Activated T-cell treated with anti-CD3 and anti-CD28 coated beads, Interleukin-2, amount 50 U/mL, for 72 hours (primary cell): ENCODE measurements around the gene DOCK9. TPM values are rescaled to one million over a fixed set of nuclear protein-coding genes. Genes with fewer than 3 reads are reported as not detected.

Source experiments
- ATAC-seq, 2 donors: fragments of 150-1000 bp; cut with Tn5 transposase; replicated peaks in 1 of 2; 2 replicates each; pipeline ENCODE4 v1.10.0; 2021; ENCODE audit warnings: moderate library complexity in 2 of 2, mild to moderate bottlenecking in 1 of 2
- DNase-seq, 2 donors: peaks; one replicate each; pipeline ENCODE4 v3.0.0; 2021 to 2022; ENCODE audit warnings: mixed read lengths in 1 of 2
- H3K27ac Mint-ChIP-seq: one replicate; pipeline ENCODE4 v1.8.0; 2022; ENCODE audit warnings: mild to moderate bottlenecking, moderate library complexity, mixed read lengths
- H3K27me3 Mint-ChIP-seq: one replicate; pipeline ENCODE4 v1.8.0; 2022; ENCODE audit warnings: low read depth, mixed read lengths
- H3K36me3 Mint-ChIP-seq, 2 donors: one replicate each; pipeline ENCODE4 v1.8.0; 2022; ENCODE audit warnings: mixed read lengths in 2 of 2, mild to moderate bottlenecking in 1 of 2; ENCODE audit not compliant: insufficient read depth in 2 of 2
- H3K4me1 Mint-ChIP-seq: one replicate; pipeline ENCODE4 v1.8.0; 2022; ENCODE audit warnings: low read depth, mixed read lengths
- H3K4me3 Mint-ChIP-seq, 2 donors: one replicate each; pipeline ENCODE4 v1.8.0; 2022; ENCODE audit warnings: mild to moderate bottlenecking in 2 of 2, mixed read lengths in 2 of 2, moderate library complexity in 2 of 2
- H3K9me3 Mint-ChIP-seq, 2 donors: one replicate each; pipeline ENCODE4 v1.8.0; 2022; ENCODE audit warnings: mixed read lengths in 2 of 2
- total RNA-seq, 2 donors: library from RNA; stranded (reverse); gene quantifications; one replicate each; pipeline ENCODE4 v1.2.3, GENCODE V29; 2022

Gene DOCK9
- total RNA-seq, 2 donors from 2014 or later: 51.6 to 71.5 TPM

GRCh38 chr13:98942997-98943396 lies 34.9 kb downstream of the DOCK9 start:
- no peak overlapping the region for H3K4me3 Mint-ChIP-seq
- no peak overlapping the region for H3K27ac Mint-ChIP-seq
- H3K4me1 Mint-ChIP-seq: peaks cover 13% of the 10 kb centered on the region
- ATAC-seq: no peak
- no peaks in the 10 kb centered on the region for H3K36me3 Mint-ChIP-seq
- no peak for DNase-seq
- no peaks in the 10 kb centered on the region for H3K9me3 Mint-ChIP-seq
- no peaks in the 10 kb centered on the region for H3K27me3 Mint-ChIP-seq

- Mint-ChIP-seq H3K4me3 (no peak overlapping the region), H3K9me3 (no peaks in the 10 kb centered on the region), H3K36me3 (no peaks in the 10 kb centered on the region), H3K4me1 (peaks cover 13% of the 10 kb centered on the region), H3K27ac (no peak overlapping the region), H3K27me3 (no peaks in the 10 kb centered on the region)
- DNase-seq (no peak), ATAC-seq (no peak)
These were observed 35.4 kb downstream of the DOCK9 start for GRCh38 chr13:98942485-98942884.

- Mint-ChIP-seq H3K4me1 (peaks cover 9% of the 10 kb centered on the region), H3K27ac (no peak overlapping the region), H3K4me3 (no peak overlapping the region), H3K36me3 (no peaks in the 10 kb centered on the region), H3K9me3 (no peaks in the 10 kb centered on the region), H3K27me3 (no peaks in the 10 kb centered on the region)
- DNase-seq: no peak
- ATAC-seq: no peak
These were observed 36.3 kb downstream of the DOCK9 start for GRCh38 chr13:98941536-98941935.

- ATAC-seq: no peak
- Mint-ChIP-seq H3K36me3 (peaks cover 0 to 2% of the 10 kb centered on the region in 2 donors), H3K27me3 (no peaks in the 10 kb centered on the region), H3K4me1 (peaks cover 8% of the 10 kb centered on the region), H3K9me3 (peaks cover 0 to under 1% of the 10 kb centered on the region in 2 donors), H3K27ac (no peak overlapping the region), H3K4me3 (no peak overlapping the region)
- DNase-seq: no peak
These were observed 36.7 kb downstream of the DOCK9 start for GRCh38 chr13:98941126-98941525.

GRCh38 chr13:98940325-98941001 lies 37.4 kb downstream of the DOCK9 start:
- no peak overlapping the region for H3K27ac Mint-ChIP-seq
- DNase-seq (no peak), ATAC-seq (no peak)
- no peak overlapping the region for H3K4me3 Mint-ChIP-seq
- H3K4me1 Mint-ChIP-seq: peaks cover 8% of the 10 kb centered on the region
- peaks cover 0 to 2% of the 10 kb centered on the region in 2 donors for H3K9me3 Mint-ChIP-seq
- H3K36me3 Mint-ChIP-seq: peaks cover 0 to 5% of the 10 kb centered on the region in 2 donors
- no peaks in the 10 kb centered on the region for H3K27me3 Mint-ChIP-seq

- H3K4me1 Mint-ChIP-seq: peaks cover 8% of the 10 kb centered on the region
- DNase-seq: no peak
- ATAC-seq: no peak
- no peak overlapping the region for H3K27ac Mint-ChIP-seq
- H3K9me3 Mint-ChIP-seq: peaks cover 3 to 5% of the 10 kb centered on the region in 2 donors
- peaks cover 3 to 10% of the 10 kb centered on the region in 2 donors for H3K36me3 Mint-ChIP-seq
- no peak overlapping the region for H3K4me3 Mint-ChIP-seq
- H3K27me3 Mint-ChIP-seq: no peaks in the 10 kb centered on the region
These were observed 38.1 kb downstream of the DOCK9 start for GRCh38 chr13:98939660-98940191.

- Mint-ChIP-seq H3K36me3 (peaks cover 7 to 18% of the 10 kb centered on the region in 2 donors), H3K4me1 (peaks cover 8% of the 10 kb centered on the region), H3K27ac (no peak overlapping the region), H3K4me3 (no peak overlapping the region), H3K9me3 (peaks cover 6 to 7% of the 10 kb centered on the region in 2 donors), H3K27me3 (no peaks in the 10 kb centered on the region)
- ATAC-seq (no peak), DNase-seq (no peak)
These were observed 39.1 kb downstream of the DOCK9 start for GRCh38 chr13:98938801-98939200.

- Mint-ChIP-seq H3K9me3 (peaks cover 6 to 11% of the 10 kb centered on the region in 2 donors), H3K4me1 (peaks cover 8% of the 10 kb centered on the region), H3K4me3 (no peak overlapping the region), H3K27ac (no peak overlapping the region), H3K27me3 (no peaks in the 10 kb centered on the region), H3K36me3 (peaks cover 11 to 24% of the 10 kb centered on the region in 2 donors)
- no peak for ATAC-seq
- no peak for DNase-seq
These were observed 39.9 kb downstream of the DOCK9 start for GRCh38 chr13:98937911-98938381.

GRCh38 chr13:98934243-98934642 lies 43.6 kb downstream of the DOCK9 start:
- Mint-ChIP-seq H3K9me3 (peaks cover 6 to 11% of the 10 kb centered on the region in 2 donors), H3K36me3 (peaks cover 13 to 29% of the 10 kb centered on the region in 2 donors), H3K4me1 (peaks cover 9% of the 10 kb centered on the region), H3K27ac (no peak overlapping the region), H3K27me3 (no peaks in the 10 kb centered on the region), H3K4me3 (no peak overlapping the region)
- ATAC-seq (no peak), DNase-seq (no peak)

- ATAC-seq (peak; percentile 25 to 40), DNase-seq (no peak)
- peaks cover 13 to 25% of the 10 kb centered on the region in 2 donors for H3K36me3 Mint-ChIP-seq
- H3K27ac Mint-ChIP-seq: peak overlapping the region; percentile 95
- peak overlapping the region; percentile 58 to 75 for H3K4me3 Mint-ChIP-seq
- peaks cover 4 to 11% of the 10 kb centered on the region in 2 donors for H3K9me3 Mint-ChIP-seq
- no peaks in the 10 kb centered on the region for H3K27me3 Mint-ChIP-seq
- peaks cover 9% of the 10 kb centered on the region for H3K4me1 Mint-ChIP-seq
These were observed 47.7 kb downstream of the DOCK9 start for GRCh38 chr13:98930151-98930591.

- Mint-ChIP-seq H3K9me3 (no peaks in the 10 kb centered on the region), H3K36me3 (peaks cover 1 to 8% of the 10 kb centered on the region in 2 donors), H3K27me3 (no peaks in the 10 kb centered on the region), H3K27ac (no peak overlapping the region), H3K4me1 (peaks cover 13% of the 10 kb centered on the region), H3K4me3 (no peak overlapping the region)
- DNase-seq (no peak), ATAC-seq (no peak)
These were observed 49.6 kb downstream of the DOCK9 start for GRCh38 chr13:98927951-98928927.

GRCh38 chr13:98925949-98926348 lies 51.9 kb downstream of the DOCK9 start:
- DNase-seq: no peak
- Mint-ChIP-seq H3K36me3 (peaks cover 3 to 10% of the 10 kb centered on the region in 2 donors), H3K4me1 (peaks cover 13% of the 10 kb centered on the region), H3K27me3 (no peaks in the 10 kb centered on the region), H3K4me3 (no peak overlapping the region), H3K9me3 (no peaks in the 10 kb centered on the region), H3K27ac (no peak overlapping the region)
- no peak for ATAC-seq
